ENCODE data around the gene PTCD3. TPM values are rescaled to one million over a fixed set of nuclear protein-coding genes. Genes with fewer than 3 reads are reported as not detected.

Gene PTCD3
- total RNA-seq, 2 donors from 2014 or later = 34.3 to 85.6 TPM

- Histone ChIP-seq H3K9me3 (no peaks in the 10 kb centered on the region), H3K36me3 (replicated peaks in 1 of 2; ENCODE audit: insufficient read depth in 1 of 2, low read depth in 2 of 2) (peaks cover 15 to 71% of the 10 kb centered on the region in 2 donors), H3K27ac (no peak overlapping the region), H3K27me3 (no peaks in the 10 kb centered on the region), H3K4me3 (no peak overlapping the region), H3K4me1 (no peaks in the 10 kb centered on the region)
- no peak for ATAC-seq
- no peak for TF ChIP-seq POLR2A (IDR thresholded peaks at IDR 0.05)
- TF ChIP-seq CTCF (IDR thresholded peaks at IDR 0.05) = no peak
- intact Hi-C loops (cut with DNase I) = loop anchor here (10.0 kb wide), 1 partner anchor 361 kb away; no protein-coding TSS in a partner anchor
- 78 to 82% methylated on average over 5 of the region's 5 CpGs for WGBS, 2 donors
- DNase-seq = no peak
These were observed 17.4 kb downstream of the PTCD3 start for GRCh38 chr2:86123328-86123925.

GRCh38 chr2:86124683-86125082 is 18.6 kb downstream of the PTCD3 start:
- no peak for ATAC-seq
- TF ChIP-seq POLR2A (IDR thresholded peaks at IDR 0.05) (no peak), CTCF (IDR thresholded peaks at IDR 0.05) (no peak)
- Histone ChIP-seq H3K36me3 (replicated peaks in 1 of 2; ENCODE audit: insufficient read depth in 1 of 2, low read depth in 2 of 2) (peaks cover 15 to 70% of the 10 kb centered on the region in 2 donors), H3K9me3 (no peaks in the 10 kb centered on the region), H3K27me3 (no peaks in the 10 kb centered on the region), H3K4me3 (no peak overlapping the region), H3K4me1 (no peaks in the 10 kb centered on the region), H3K27ac (no peak overlapping the region)
- WGBS, 2 donors = 84 to 86% methylated on average over 5 of the region's 5 CpGs
- no peak for DNase-seq
- intact Hi-C loops (cut with DNase I) = loop anchor here (10.0 kb wide), 1 partner anchor 360 kb away; no protein-coding TSS in a partner anchor

- TF ChIP-seq CTCF (IDR thresholded peaks at IDR 0.05) (no peak), POLR2A (IDR thresholded peaks at IDR 0.05) (no peak)
- Histone ChIP-seq H3K36me3 (replicated peaks in 1 of 2; ENCODE audit: insufficient read depth in 1 of 2, low read depth in 2 of 2) (peaks cover 33 to 47% of the 10 kb centered on the region in 2 donors), H3K4me1 (peaks cover 20% of the 10 kb centered on the region), H3K4me3 (no peak overlapping the region), H3K27me3 (no peaks in the 10 kb centered on the region), H3K27ac (no peak overlapping the region), H3K9me3 (no peaks in the 10 kb centered on the region)
- WGBS, 2 donors = 71 to 79% methylated on average over 4 of the region's 4 CpGs
- intact Hi-C loops (cut with DNase I) = no loop called here
- ATAC-seq (no peak), DNase-seq (no peak)
These were observed 28.7 kb downstream of the PTCD3 start for GRCh38 chr2:86134709-86135108.

GRCh38 chr2:86135653-86136052 is 29.6 kb downstream of the PTCD3 start:
- intact Hi-C loops (cut with DNase I) = no loop called here
- Histone ChIP-seq H3K27me3 (no peaks in the 10 kb centered on the region), H3K4me3 (no peak overlapping the region), H3K4me1 (peaks cover 20% of the 10 kb centered on the region), H3K9me3 (no peaks in the 10 kb centered on the region), H3K36me3 (replicated peaks in 1 of 2; ENCODE audit: insufficient read depth in 1 of 2, low read depth in 2 of 2) (peaks cover 33 to 43% of the 10 kb centered on the region in 2 donors), H3K27ac (peak overlapping the region in 3 of 4 donors; percentile 9 to 39 (median 10))
- TF ChIP-seq CTCF (IDR thresholded peaks at IDR 0.05) (no peak), POLR2A (IDR thresholded peaks at IDR 0.05) (no peak)
- WGBS, 2 donors = 39 to 69% methylated on average over 5 of the region's 5 CpGs
- ATAC-seq (peak; percentile 18), DNase-seq (peak in 3 of 4 donors; percentile 6 to 26 (median 20))

GRCh38 chr2:86136141-86136540 is 30.1 kb downstream of the PTCD3 start:
- Histone ChIP-seq H3K9me3 (no peaks in the 10 kb centered on the region), H3K4me3 (no peak overlapping the region), H3K27me3 (no peaks in the 10 kb centered on the region), H3K27ac (peak overlapping the region in 3 of 4 donors; percentile 9 to 39 (median 10)), H3K36me3 (replicated peaks in 1 of 2; ENCODE audit: insufficient read depth in 1 of 2, low read depth in 2 of 2) (peaks cover 33 to 43% of the 10 kb centered on the region in 2 donors), H3K4me1 (peaks cover 20% of the 10 kb centered on the region)
- 31 to 41% methylated on average over 2 of the region's 2 CpGs for WGBS, 2 donors
- peak; percentile 59 for ATAC-seq
- TF ChIP-seq CTCF (IDR thresholded peaks at IDR 0.05) = no peak
- TF ChIP-seq POLR2A (IDR thresholded peaks at IDR 0.05) = no peak
- DNase-seq = peak in 3 of 4 donors; percentile 25 to 61 (median 44)
- intact Hi-C loops (cut with DNase I) = no loop called here
